ENCODE measurements around the gene ARHGEF11. TPM values are rescaled to one million over a fixed set of nuclear protein-coding genes. Genes with fewer than 3 reads are reported as not detected.

The ARHGEF11 gene
- total RNA-seq, 4 donors from 2014 or later = 36.5 to 54.2 (median 41.2) TPM

DNA sequence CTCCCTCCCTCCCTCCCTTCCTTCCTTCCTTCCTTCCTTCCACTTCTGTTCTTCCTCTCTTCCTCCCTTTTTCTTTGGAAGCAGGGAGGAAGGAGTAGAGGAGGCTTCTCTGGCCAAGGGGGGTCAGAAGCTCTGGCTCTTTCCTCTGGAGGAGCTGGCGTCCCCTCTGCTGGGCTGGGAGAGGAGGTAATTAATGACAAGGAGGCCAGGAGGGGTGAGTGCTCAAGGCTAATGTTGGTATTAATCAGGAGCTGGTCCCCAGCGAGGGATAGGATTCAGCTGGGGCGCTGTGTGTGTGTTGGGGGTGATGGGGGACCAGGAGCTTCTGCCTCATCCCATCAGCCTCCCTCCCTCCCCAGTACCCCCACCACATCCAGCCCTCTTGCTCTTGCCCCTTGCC lies 158.2 kb downstream of the ARHGEF11 start:
- Histone ChIP-seq H3K4me1 (peaks cover under 1 to 13% (median 8%) of the 10 kb centered on the region in 4 donors), H3K27ac (replicated peaks in 1 of 4) (no peak overlapping the region), H3K9me3 (no peaks in the 10 kb centered on the region), H3K27me3 (peaks cover 0 to 63% (median 2%) of the 10 kb centered on the region in 4 donors), H3K36me3 (no peaks in the 10 kb centered on the region), H3K4me3 (no peak overlapping the region)
- WGBS = 57% methylated on average over 1 of the region's 3 CpGs
- TF ChIP-seq, protein P1, sequence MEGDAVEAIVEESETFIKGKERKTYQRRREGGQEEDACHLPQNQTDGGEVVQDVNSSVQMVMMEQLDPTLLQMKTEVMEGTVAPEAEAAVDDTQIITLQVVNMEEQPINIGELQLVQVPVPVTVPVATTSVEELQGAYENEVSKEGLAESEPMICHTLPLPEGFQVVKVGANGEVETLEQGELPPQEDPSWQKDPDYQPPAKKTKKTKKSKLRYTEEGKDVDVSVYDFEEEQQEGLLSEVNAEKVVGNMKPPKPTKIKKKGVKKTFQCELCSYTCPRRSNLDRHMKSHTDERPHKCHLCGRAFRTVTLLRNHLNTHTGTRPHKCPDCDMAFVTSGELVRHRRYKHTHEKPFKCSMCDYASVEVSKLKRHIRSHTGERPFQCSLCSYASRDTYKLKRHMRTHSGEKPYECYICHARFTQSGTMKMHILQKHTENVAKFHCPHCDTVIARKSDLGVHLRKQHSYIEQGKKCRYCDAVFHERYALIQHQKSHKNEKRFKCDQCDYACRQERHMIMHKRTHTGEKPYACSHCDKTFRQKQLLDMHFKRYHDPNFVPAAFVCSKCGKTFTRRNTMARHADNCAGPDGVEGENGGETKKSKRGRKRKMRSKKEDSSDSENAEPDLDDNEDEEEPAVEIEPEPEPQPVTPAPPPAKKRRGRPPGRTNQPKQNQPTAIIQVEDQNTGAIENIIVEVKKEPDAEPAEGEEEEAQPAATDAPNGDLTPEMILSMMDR (IDR thresholded peaks at IDR 0.05) = no peak
- no peak for TF ChIP-seq POLR2A (IDR thresholded peaks at IDR 0.05; ENCODE audit: low read depth)
- TF ChIP-seq POLR2AphosphoS5 (IDR thresholded peaks at IDR 0.05) = no peak
- TF ChIP-seq EP300 (IDR thresholded peaks at IDR 0.05) = no peak
- intact Hi-C loops (cut with DNase I) = loop anchor here (10.0 kb wide), 1 partner anchor 203 kb away; no protein-coding TSS in a partner anchor
- DNase-seq (ENCODE audit: extremely low spot score) = no peak

DNA sequence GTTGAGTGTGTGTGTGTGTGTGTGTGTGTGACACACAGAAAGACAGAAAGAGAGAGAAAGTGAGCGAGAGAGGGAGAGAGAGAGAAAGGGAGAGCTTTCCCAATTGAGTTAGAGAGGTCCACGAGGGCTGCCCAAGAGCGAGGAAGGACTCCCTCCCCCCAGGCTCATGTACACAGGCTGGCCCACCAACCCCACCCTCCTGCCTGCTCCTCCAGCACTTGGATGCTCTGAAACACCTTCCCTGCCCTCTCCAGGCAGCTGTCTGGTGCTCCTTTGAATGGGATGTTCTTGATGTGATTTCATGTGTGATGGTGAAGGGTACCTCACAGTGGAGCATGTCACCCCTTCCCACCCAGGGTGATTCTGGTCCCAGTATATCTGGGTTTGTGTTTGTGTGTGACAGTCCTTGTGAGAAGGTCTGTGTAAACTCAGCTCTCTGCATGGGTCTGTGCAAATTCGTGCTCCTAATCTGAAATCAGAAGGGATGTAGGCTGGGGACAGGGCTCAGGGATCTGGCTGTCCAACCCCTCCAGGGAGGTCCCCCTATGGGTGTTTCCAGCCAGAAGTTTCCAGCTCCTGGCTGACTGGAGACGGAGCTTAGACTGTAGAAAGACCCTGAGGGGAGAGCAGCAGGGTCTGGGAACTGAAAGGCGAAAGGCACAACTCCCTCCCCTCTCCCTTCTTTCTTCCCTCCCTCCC lies 158.8 kb downstream of the ARHGEF11 start:
- DNase-seq (ENCODE audit: extremely low spot score) = no peak
- TF ChIP-seq POLR2A (IDR thresholded peaks at IDR 0.05; ENCODE audit: low read depth) (no peak), POLR2AphosphoS5 (IDR thresholded peaks at IDR 0.05) (no peak), EP300 (IDR thresholded peaks at IDR 0.05) (no peak)
- TF ChIP-seq, protein P1 (IDR thresholded peaks at IDR 0.05) = no peak
- no peaks in the 10 kb centered on the region for H3K9me3 ChIP-seq
- no peak overlapping the region for H3K27ac ChIP-seq (replicated peaks in 1 of 4)
- H3K36me3 ChIP-seq = no peaks in the 10 kb centered on the region
- intact Hi-C loops (cut with DNase I) = loop anchor here (10.0 kb wide), 1 partner anchor 202 kb away; no protein-coding TSS in a partner anchor
- H3K4me3 ChIP-seq = no peak overlapping the region
- H3K27me3 ChIP-seq = peaks cover 0 to 63% (median 0%) of the 10 kb centered on the region in 4 donors
- H3K4me1 ChIP-seq = peaks cover 0 to 7% (median 3%) of the 10 kb centered on the region in 4 donors
- 60% methylated on average over 5 of the region's 6 CpGs for WGBS

DNA sequence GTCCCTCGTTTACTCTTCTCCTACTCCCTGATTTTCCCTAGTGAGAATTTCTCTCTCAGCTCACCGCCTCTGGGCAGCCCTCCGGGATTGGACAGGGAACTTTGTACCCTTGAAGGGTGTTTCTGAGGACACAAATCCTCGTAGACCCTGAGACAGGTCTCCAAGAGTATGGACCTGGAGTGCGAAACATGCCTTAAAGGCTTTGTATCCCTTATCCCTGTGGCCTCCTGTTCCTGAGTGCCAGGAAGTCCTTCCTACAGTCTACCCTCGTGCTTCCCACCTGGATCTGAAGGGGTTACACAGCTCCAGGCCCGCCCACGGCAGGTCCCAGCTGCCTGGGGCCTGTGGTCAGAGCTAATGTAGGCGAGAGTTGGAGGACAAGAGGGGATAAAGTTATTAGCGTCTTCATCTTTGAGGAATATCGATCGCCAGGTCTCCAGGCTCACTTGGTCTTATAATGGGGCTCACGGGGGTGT lies 159.6 kb downstream of the ARHGEF11 start:
- Histone ChIP-seq H3K4me1 (peaks cover 0 to 6% (median 3%) of the 10 kb centered on the region in 4 donors), H3K36me3 (no peaks in the 10 kb centered on the region), H3K27me3 (peaks cover 0 to 69% (median 0%) of the 10 kb centered on the region in 4 donors), H3K4me3 (no peak overlapping the region), H3K27ac (replicated peaks in 1 of 4) (no peak overlapping the region), H3K9me3 (no peaks in the 10 kb centered on the region)
- 73% methylated on average over 13 of the region's 13 CpGs for WGBS
- no peak for DNase-seq (ENCODE audit: extremely low spot score)
- intact Hi-C loops (cut with DNase I) = loop anchor here (10.0 kb wide), 1 partner anchor 201 kb away; no protein-coding TSS in a partner anchor
- TF ChIP-seq POLR2A (IDR thresholded peaks at IDR 0.05; ENCODE audit: low read depth) (no peak), EP300 (IDR thresholded peaks at IDR 0.05) (no peak), POLR2AphosphoS5 (IDR thresholded peaks at IDR 0.05) (no peak)
- TF ChIP-seq, protein P1 (IDR thresholded peaks at IDR 0.05) = no peak

DNA sequence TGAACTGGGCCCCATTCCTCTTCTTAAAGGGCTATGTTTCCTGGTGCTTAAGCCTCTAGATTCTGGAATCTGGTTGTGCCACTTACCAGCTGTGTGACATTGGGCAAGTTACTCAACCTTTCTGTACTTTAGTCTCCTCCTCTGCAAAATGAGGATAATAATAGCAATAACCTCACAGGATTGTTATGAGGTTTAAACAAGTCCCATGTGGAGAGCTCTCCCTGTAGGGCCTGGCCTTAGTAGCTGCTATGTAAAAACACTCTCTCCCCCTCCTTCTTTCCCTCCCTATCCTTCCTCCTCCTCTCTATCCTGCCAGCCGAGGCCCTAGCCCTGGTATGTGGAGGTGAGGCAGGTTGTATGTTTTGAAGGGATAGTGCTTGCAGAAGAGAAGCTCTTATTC lies 160.2 kb downstream of the ARHGEF11 start:
- no peaks in the 10 kb centered on the region for H3K9me3 ChIP-seq
- peaks cover 0 to 6% (median 3%) of the 10 kb centered on the region in 4 donors for H3K4me1 ChIP-seq
- whole genome bisulfite sequencing = 64% methylated on average over 1 of the region's 1 CpG
- H3K4me3 ChIP-seq = no peak overlapping the region
- TF ChIP-seq POLR2AphosphoS5 (IDR thresholded peaks at IDR 0.05) (no peak), EP300 (IDR thresholded peaks at IDR 0.05) (no peak), POLR2A (IDR thresholded peaks at IDR 0.05; ENCODE audit: low read depth) (no peak)
- TF ChIP-seq, protein P1 (IDR thresholded peaks at IDR 0.05) = no peak
- no peaks in the 10 kb centered on the region for H3K36me3 ChIP-seq
- H3K27me3 ChIP-seq = peaks cover 0 to 75% (median 0%) of the 10 kb centered on the region in 4 donors
- DNase-seq (ENCODE audit: extremely low spot score) = no peak
- intact Hi-C loops (cut with DNase I) = loop anchor here (10.0 kb wide), 1 partner anchor 201 kb away; no protein-coding TSS in a partner anchor
- no peak overlapping the region for H3K27ac ChIP-seq (replicated peaks in 1 of 4)

Small RNA genes lying within 50 kb of the gene (small RNA-seq; reads per million reads assigned to genes)
- gene MIR765 = 0 to 0.17 (median 0) reads per million in 3 donors
- 0 reads per million in 3 donors for gene RN7SL612P

Other genes with a start within 250 kb of the ARHGEF11 start
- gene SH2D2A, start 228.9 kb downstream of the ARHGEF11 start, total RNA-seq = 1 to 10 TPM in 1 of 4 donors, under 1 TPM in 2, not detected in 1; 0.83 to 2.7 (median 0.84) TPM
- gene INSRR, start 186.6 kb downstream of the ARHGEF11 start, total RNA-seq = not detected
- 1 to 10 TPM in 3 of 4 donors, under 1 TPM in 1; 0.58 to 2.5 (median 1.8) TPM for gene NTRK1, start 184.9 kb downstream of the ARHGEF11 start, total RNA-seq
- gene PEAR1, start 152.0 kb downstream of the ARHGEF11 start, total RNA-seq = 10 to 100 TPM in 2 of 4 donors, 1 to 10 TPM in 2; 6.1 to 13.6 (median 10.9) TPM
- gene LRRC71, start 125.1 kb downstream of the ARHGEF11 start, total RNA-seq = not detected
- gene ETV3L, start 54.1 kb upstream of the ARHGEF11 start, total RNA-seq = not detected
- gene ETV3, start 92.7 kb upstream of the ARHGEF11 start, total RNA-seq = 10 to 100 TPM; 16.6 to 20.0 (median 19.2) TPM